ENCODE measurements around the gene MICALL1.

The MICALL1 gene

DNA sequence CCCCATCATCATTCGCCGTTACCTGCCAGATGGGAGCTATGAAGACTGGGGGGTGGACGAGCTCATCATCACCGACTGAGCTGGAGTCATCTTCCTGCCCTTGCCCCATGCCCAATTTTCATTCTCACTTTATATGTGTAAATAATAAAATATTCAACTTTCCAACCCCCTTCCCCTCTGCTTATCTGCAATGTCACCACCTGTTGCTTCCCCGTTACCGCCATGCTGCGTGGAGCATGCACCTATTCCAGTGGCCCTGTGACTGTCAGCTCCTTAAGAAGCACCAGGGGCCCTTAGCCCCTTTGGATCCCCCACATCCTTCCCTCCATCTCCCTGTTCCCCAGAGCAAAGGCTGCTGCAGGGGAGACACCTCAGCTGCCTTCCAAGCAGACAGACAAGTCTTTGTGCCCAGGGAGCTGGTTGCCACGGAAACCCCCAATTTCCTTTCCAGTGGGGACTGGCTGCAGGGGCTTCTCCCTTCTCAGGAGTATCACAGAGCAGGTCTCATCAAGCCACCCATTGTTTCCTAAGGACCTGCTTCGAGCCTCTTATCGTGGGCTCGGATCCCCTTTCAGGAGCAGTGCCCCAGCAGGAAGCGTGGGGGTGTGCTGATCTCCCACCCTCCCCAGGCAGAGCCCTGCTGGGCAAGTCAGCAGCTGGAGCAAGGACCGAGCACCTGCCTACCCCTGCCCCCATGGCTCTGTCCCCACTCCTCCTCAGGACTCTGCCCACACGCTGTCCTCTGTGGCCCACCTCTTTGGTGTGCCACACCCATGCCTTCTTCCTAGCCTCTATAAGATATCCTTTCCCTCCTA is 61.7 kb downstream of the MICALL1 start:
- Histone ChIP-seq H3K4me3 (ENCODE audit: low read depth in 1 of 2, low read length in 2 of 2) (no peak overlapping the region), H3K36me3 (ENCODE audit: insufficient read depth, low read length) (peaks cover 44% of the 10 kb centered on the region), H3K9me3 (ENCODE audit: insufficient read depth, low read length, severe bottlenecking) (no peaks in the 10 kb centered on the region), H3K9ac (ENCODE audit: low read depth, low read length) (no peak overlapping the region), H3K27ac (ENCODE audit: low read length) (no peak overlapping the region), H3K27me3 (ENCODE audit: insufficient read depth, low read length, poor library complexity) (no peaks in the 10 kb centered on the region), H2AFZ (ENCODE audit: low read depth, low read length) (no peak overlapping the region), H4K20me1 (ENCODE audit: insufficient read depth, low read length) (peaks cover 15% of the 10 kb centered on the region), H3K4me2 (ENCODE audit: insufficient read depth, low read length) (no peak overlapping the region), H3K4me1 (ENCODE audit: insufficient read depth, low read length) (no peaks in the 10 kb centered on the region), H3K79me2 (ENCODE audit: insufficient read depth, low read length) (no peaks in the 10 kb centered on the region; the same call in none of the 2 replicates)
- ATAC-seq (ENCODE audit: insufficient read depth, low read depth) (no peak), DNase-seq (no peak)
- TF ChIP-seq, protein P1, sequence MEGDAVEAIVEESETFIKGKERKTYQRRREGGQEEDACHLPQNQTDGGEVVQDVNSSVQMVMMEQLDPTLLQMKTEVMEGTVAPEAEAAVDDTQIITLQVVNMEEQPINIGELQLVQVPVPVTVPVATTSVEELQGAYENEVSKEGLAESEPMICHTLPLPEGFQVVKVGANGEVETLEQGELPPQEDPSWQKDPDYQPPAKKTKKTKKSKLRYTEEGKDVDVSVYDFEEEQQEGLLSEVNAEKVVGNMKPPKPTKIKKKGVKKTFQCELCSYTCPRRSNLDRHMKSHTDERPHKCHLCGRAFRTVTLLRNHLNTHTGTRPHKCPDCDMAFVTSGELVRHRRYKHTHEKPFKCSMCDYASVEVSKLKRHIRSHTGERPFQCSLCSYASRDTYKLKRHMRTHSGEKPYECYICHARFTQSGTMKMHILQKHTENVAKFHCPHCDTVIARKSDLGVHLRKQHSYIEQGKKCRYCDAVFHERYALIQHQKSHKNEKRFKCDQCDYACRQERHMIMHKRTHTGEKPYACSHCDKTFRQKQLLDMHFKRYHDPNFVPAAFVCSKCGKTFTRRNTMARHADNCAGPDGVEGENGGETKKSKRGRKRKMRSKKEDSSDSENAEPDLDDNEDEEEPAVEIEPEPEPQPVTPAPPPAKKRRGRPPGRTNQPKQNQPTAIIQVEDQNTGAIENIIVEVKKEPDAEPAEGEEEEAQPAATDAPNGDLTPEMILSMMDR (IDR thresholded peaks at IDR 0.05; ENCODE audit: borderline replicate concordance, extremely low read depth, low read length, poor library complexity, severe bottlenecking), result no peak
- no peak for TF ChIP-seq EZH2 (IDR thresholded peaks at IDR 0.05; ENCODE audit: borderline replicate concordance, low read depth, low read length, severe bottlenecking)

DNA sequence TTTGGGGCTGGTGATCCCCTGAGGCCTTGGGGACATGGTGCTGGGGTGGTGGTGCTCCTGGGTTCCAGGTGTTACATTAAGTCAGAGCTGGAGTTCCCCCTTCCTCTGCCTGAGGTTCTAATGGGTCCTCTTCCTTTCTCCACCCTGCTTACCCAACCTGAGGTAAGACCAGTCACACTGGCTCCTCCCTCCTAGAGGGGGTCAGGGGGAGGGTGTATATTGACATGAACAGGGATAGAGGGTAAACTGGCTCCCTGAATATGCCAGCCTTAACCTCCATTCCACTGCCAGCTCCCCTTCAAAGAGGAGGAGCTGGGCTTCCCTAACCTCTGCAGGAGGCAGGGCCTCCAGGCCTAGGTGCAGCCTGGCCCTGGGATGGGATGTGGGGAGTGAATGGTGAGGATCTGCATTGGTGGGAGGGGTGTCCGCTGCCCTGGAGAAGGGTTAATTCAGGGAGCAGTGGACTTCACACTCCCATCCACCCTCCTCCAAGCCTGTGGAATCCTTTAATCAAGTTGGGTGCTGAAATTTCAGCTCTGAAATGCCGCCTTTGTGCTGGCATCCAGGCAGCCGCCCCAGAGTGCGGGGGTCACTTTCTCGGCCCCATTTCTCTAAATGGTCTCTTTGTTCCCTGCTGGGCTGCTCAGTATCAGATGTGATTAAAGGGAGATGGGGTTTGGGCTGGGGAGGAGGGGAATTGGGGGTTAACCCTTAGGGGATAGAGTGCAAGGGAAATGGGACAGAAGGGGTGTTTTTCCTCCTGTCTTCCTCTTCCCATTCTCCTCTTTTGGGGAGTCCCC is 62.6 kb downstream of the MICALL1 start:
- no peak for DNase-seq
- no peaks in the 10 kb centered on the region for H3K27me3 ChIP-seq (ENCODE audit: insufficient read depth, low read length, poor library complexity)
- no peak overlapping the region for H3K9ac ChIP-seq (ENCODE audit: low read depth, low read length)
- no peak overlapping the region for H3K27ac ChIP-seq (ENCODE audit: low read length)
- H3K4me2 ChIP-seq (ENCODE audit: insufficient read depth, low read length), result no peak overlapping the region
- peaks cover 38% of the 10 kb centered on the region for H3K36me3 ChIP-seq (ENCODE audit: insufficient read depth, low read length)
- H3K4me3 ChIP-seq (ENCODE audit: low read depth in 1 of 2, low read length in 2 of 2), result no peak overlapping the region
- H2AFZ ChIP-seq (ENCODE audit: low read depth, low read length), result no peak overlapping the region
- H3K4me1 ChIP-seq (ENCODE audit: insufficient read depth, low read length), result no peaks in the 10 kb centered on the region
- TF ChIP-seq, protein P1 (IDR thresholded peaks at IDR 0.05; ENCODE audit: borderline replicate concordance, extremely low read depth, low read length, poor library complexity, severe bottlenecking), result no peak
- no peak for TF ChIP-seq EZH2 (IDR thresholded peaks at IDR 0.05; ENCODE audit: borderline replicate concordance, low read depth, low read length, severe bottlenecking)
- no peaks in the 10 kb centered on the region for H3K9me3 ChIP-seq (ENCODE audit: insufficient read depth, low read length, severe bottlenecking)
- peaks cover 15% of the 10 kb centered on the region for H4K20me1 ChIP-seq (ENCODE audit: insufficient read depth, low read length)
- ATAC-seq (ENCODE audit: insufficient read depth, low read depth), result no peak
- no peaks in the 10 kb centered on the region; the same call in none of the 2 replicates for H3K79me2 ChIP-seq (ENCODE audit: insufficient read depth, low read length)

DNA sequence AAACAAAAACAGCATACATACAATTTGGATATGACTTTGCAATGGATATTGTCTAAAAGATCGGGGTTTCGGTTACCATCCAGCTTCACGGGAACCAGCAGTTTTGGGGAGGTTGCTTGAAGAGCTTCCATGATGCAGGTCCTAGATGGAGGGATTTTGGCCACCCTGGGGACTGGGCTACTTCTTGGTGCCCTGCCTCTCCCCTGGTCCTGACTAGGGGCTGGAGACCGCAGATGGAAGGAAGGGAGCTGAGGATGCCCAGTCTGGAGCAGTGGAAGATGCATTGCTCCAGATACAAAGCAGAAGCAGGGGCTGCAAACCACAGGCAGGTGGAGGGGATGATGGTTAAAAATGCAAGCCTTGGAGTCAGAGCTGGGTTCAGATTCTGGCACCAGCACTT is 64.8 kb downstream of the MICALL1 start:
- Histone ChIP-seq H3K4me2 (ENCODE audit: insufficient read depth, low read length) (no peak overlapping the region), H3K27me3 (ENCODE audit: insufficient read depth, low read length, poor library complexity) (no peaks in the 10 kb centered on the region), H3K9me3 (ENCODE audit: insufficient read depth, low read length, severe bottlenecking) (no peaks in the 10 kb centered on the region), H3K9ac (ENCODE audit: low read depth, low read length) (no peak overlapping the region), H3K36me3 (ENCODE audit: insufficient read depth, low read length) (peaks cover 35% of the 10 kb centered on the region), H3K4me1 (ENCODE audit: insufficient read depth, low read length) (no peaks in the 10 kb centered on the region), H2AFZ (ENCODE audit: low read depth, low read length) (no peak overlapping the region), H3K4me3 (ENCODE audit: low read depth in 1 of 2, low read length in 2 of 2) (no peak overlapping the region), H3K79me2 (ENCODE audit: insufficient read depth, low read length) (no peaks in the 10 kb centered on the region; the same call in 1 of the 2 replicates), H3K27ac (ENCODE audit: low read length) (no peak overlapping the region), H4K20me1 (ENCODE audit: insufficient read depth, low read length) (peaks cover 12% of the 10 kb centered on the region)
- DNase-seq (no peak), ATAC-seq (ENCODE audit: insufficient read depth, low read depth) (no peak)
- no peak for TF ChIP-seq EZH2 (IDR thresholded peaks at IDR 0.05; ENCODE audit: borderline replicate concordance, low read depth, low read length, severe bottlenecking)
- TF ChIP-seq, protein P1 (IDR thresholded peaks at IDR 0.05; ENCODE audit: borderline replicate concordance, extremely low read depth, low read length, poor library complexity, severe bottlenecking), result no peak
